A673 (cell line): ENCODE results near the gene RPL39. TPM values are rescaled to one million over a fixed set of nuclear protein-coding genes. Genes with fewer than 3 reads are reported as not detected.

ENCODE experiments used
- BruUV-seq: library from RNA; stranded (reverse); fragments of 400-500 nt; replicated peaks from 2 replicates; lab custom pipeline; 2021; lab: Mats Ljungman, UMichigan
- CTCF ChIA-PET: fragments of 300-600 bp; sonication (Branson Sonifier 250); formaldehyde crosslinking; loops from one replicate; lab custom pipeline; 2022; ENCODE audit warnings: antibody characterized with exemption; lab: Charles Lee
- POLR2A ChIA-PET: fragments of 300-600 bp; sonication (Branson Sonifier 250); formaldehyde crosslinking; loops from one replicate; lab custom pipeline; 2022; ENCODE audit warnings: antibody characterized with exemption; ENCODE audit not compliant: low non-redundant PET; lab: Charles Lee
- DNase-seq: peaks from one replicate; pipeline ENCODE4 v3.0.0-alpha.2; 2015; ENCODE audit warnings: low spot score
- H3K27ac ChIP-seq: fragments of 200-600 bp; sonication (generic); 2 replicates; pipeline ENCODE4 v1.5.1; 2016; ENCODE audit warnings: mixed run types, low read depth, mild to moderate bottlenecking, mixed read lengths, antibody characterized with exemption, low read length; ENCODE audit not compliant: poor library complexity, severe bottlenecking
- H3K27me3 ChIP-seq: fragments of 200-600 bp; sonication (generic); replicated peaks from 2 replicates; pipeline ENCODE4 v1.6.1; 2017; ENCODE audit warnings: mixed run types, low read depth, mild to moderate bottlenecking, mixed read lengths, antibody characterized with exemption, low read length; ENCODE audit not compliant: insufficient read depth, poor library complexity
- H3K36me3 ChIP-seq: fragments of 200-600 bp; sonication (generic); 2 replicates; pipeline ENCODE4 v1.6.1; 2016; ENCODE audit warnings: mixed run types, mild to moderate bottlenecking, mixed read lengths, antibody characterized with exemption, low read length; ENCODE audit not compliant: insufficient read depth, poor library complexity, severe bottlenecking
- H3K4me1 ChIP-seq: fragments of 200-600 bp; sonication (generic); 2 replicates; pipeline ENCODE4 v1.6.1; 2017; ENCODE audit warnings: mixed run types, mild to moderate bottlenecking, mixed read lengths, antibody characterized with exemption, low read length; ENCODE audit not compliant: insufficient read depth, poor library complexity, severe bottlenecking
- H3K4me3 ChIP-seq: fragments of 200-600 bp; sonication (generic); 2 replicates; pipeline ENCODE4 v1.5.1; 2016; ENCODE audit warnings: low read depth, mixed run types, mild to moderate bottlenecking, mixed read lengths, low read length; ENCODE audit not compliant: poor library complexity, severe bottlenecking
- H3K9me3 ChIP-seq: fragments of 200-600 bp; sonication (generic); 2 replicates; pipeline ENCODE4 v1.6.1; 2016; ENCODE audit warnings: mixed run types, low read depth, mild to moderate bottlenecking, mixed read lengths, antibody characterized with exemption, low read length; ENCODE audit not compliant: poor library complexity, severe bottlenecking
- EZH2 ChIP-seq: fragments of 200-600 bp; sonication (generic); IDR thresholded peaks from 2 replicates; pipeline ENCODE4 v1.6.1; 2017; ENCODE audit warnings: borderline replicate concordance, low read depth, mild to moderate bottlenecking, mixed read lengths, antibody characterized with exemption, low read length; ENCODE audit not compliant: poor library complexity, severe bottlenecking
- intact Hi-C: fragments of 100-400 bp; cut with micrococcal nuclease; formaldehyde crosslinking; loops from one replicate; pipeline ENCODE4 v1.10.0; 2022; ENCODE audit not compliant: unreplicated experiment
- total RNA-seq: library from RNA; stranded (reverse); gene quantifications from 2 replicates; pipeline ENCODE4 v1.2.3, GENCODE V29; 2021
- TF ChIP-seq, protein P1 (sequence below): fragments of 300-800, 200-600 bp; sonication (generic); conservative IDR thresholded peaks from 2 replicates; pipeline ENCODE4 v1.5.1; 2017; ENCODE audit warnings: low read depth, mild to moderate bottlenecking, antibody characterized with exemption, low read length, moderate library complexity, mixed read lengths

RPL39 gene
- total RNA-seq, 1 experiment from 2014 or later = 1,742 TPM

DNA sequence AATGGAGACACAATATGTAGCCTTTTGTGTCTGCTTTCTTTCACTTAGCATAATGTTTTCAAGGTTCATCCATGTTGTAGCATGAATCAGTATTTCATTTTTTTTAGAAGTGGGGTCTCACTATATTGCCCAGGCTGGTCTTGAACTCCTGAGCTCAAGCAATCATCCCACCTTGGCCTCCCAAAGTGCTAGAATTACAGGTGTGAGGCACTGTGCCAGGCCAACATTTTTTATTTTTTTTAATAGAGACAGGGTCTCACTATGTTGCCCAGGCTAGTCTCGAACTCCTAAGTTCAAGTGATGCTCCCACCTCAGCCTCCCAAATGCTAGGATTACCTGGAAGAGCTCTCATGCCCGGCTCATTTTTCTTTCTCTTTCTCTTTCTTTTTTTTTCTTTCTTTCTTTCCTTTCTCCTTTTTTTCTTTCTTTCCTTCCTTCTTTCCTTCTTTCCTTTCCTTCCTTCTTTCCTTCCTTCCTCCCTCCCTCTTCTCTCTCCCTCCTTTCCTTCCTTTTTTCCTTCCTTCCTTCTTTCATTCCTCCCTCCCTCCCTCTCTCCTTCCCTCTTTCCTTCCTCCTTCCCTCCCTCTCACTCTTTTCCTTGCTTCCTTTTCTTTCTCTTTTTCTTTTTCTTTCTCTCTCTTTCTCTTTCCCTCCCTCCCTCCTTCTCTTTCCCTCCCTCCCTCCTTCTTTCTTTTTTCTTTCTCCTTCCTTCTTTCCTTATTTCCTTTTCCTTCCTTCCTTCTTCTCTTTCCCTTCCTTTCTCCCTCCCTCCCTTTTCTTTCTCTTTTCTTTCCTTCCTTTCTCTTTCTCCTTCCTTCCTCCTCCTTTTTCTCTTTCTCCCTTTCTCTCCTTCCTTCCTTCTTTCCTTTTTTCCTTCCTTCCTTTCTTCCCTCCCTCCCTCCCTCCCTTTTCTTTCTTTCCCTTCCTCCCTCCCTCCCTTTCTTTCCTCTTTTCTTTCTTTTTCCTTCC lies 10.1 kb upstream of the RPL39 start:
- DNase-seq = no peak
- H3K4me1 ChIP-seq = no peaks in the 10 kb centered on the region
- no peak overlapping the region for H3K4me3 ChIP-seq
- POLR2A ChIA-PET = no interaction called here
- no peak overlapping the region for H3K27ac ChIP-seq
- H3K36me3 ChIP-seq = no peaks in the 10 kb centered on the region
- BruUV-seq = no TSS peak
- TF ChIP-seq, protein P1, sequence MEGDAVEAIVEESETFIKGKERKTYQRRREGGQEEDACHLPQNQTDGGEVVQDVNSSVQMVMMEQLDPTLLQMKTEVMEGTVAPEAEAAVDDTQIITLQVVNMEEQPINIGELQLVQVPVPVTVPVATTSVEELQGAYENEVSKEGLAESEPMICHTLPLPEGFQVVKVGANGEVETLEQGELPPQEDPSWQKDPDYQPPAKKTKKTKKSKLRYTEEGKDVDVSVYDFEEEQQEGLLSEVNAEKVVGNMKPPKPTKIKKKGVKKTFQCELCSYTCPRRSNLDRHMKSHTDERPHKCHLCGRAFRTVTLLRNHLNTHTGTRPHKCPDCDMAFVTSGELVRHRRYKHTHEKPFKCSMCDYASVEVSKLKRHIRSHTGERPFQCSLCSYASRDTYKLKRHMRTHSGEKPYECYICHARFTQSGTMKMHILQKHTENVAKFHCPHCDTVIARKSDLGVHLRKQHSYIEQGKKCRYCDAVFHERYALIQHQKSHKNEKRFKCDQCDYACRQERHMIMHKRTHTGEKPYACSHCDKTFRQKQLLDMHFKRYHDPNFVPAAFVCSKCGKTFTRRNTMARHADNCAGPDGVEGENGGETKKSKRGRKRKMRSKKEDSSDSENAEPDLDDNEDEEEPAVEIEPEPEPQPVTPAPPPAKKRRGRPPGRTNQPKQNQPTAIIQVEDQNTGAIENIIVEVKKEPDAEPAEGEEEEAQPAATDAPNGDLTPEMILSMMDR = no peak
- TF ChIP-seq EZH2 = no peak
- H3K27me3 ChIP-seq = no peaks in the 10 kb centered on the region
- intact Hi-C loops = no loop called here
- CTCF ChIA-PET = no interaction called here
- no peaks in the 10 kb centered on the region for H3K9me3 ChIP-seq

DNA sequence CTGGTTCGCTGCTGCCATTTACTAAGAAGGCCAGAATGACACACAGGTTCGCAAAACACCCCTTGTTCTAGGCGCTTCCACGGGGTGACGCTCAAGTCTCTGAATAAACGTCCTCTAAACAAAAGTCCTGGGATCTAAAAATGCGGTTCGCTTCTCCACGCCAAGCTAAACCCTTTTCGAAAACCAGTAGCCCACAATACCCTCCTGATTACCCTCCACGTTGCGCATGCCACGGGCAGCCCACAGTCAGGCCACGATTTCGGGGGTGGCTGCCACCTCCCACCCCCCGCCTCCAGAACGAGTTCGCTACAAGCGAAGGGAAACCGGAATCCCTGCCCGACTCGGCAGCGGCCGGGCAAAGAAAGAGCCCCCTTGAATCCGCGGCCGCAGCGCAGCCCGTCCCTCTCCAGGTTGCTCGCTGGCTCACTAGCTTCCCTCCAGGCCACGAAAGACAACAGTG lies 423 bp downstream of the RPL39 start:
- ChIA-PET POLR2A (interaction anchor here (0.5 to 1.0 kb wide), 4 partner anchors 75 to 770 kb away, joined by 3 to 7 read pairs (median 6); partner anchors contain the start of genes NDUFA1 and RNF113A), CTCF (interaction anchor here (0.7 kb wide), 1 partner anchor 33 kb away, joined by 8 read pairs; the partner anchor contains the start of gene SOWAHD)
- no peaks in the 10 kb centered on the region for H3K27me3 ChIP-seq
- peak overlapping the region; percentile 68 for H3K4me3 ChIP-seq
- peak; percentile 36 for DNase-seq
- intact Hi-C loops = loop anchor here (5.0 kb wide), 1 partner anchor 81 kb away; the partner anchor contains the start of genes NDUFA1 and RNF113A
- no peaks in the 10 kb centered on the region for H3K4me1 ChIP-seq
- no TSS peak for BruUV-seq
- H3K27ac ChIP-seq = peak overlapping the region; percentile 90
- TF ChIP-seq, protein P1 = 0 out of 2 replicates have a peak, but pooled peaks have one; percentile 11
- no peak for TF ChIP-seq EZH2
- H3K36me3 ChIP-seq = peaks cover 36% of the 10 kb centered on the region
- H3K9me3 ChIP-seq = no peaks in the 10 kb centered on the region

DNA sequence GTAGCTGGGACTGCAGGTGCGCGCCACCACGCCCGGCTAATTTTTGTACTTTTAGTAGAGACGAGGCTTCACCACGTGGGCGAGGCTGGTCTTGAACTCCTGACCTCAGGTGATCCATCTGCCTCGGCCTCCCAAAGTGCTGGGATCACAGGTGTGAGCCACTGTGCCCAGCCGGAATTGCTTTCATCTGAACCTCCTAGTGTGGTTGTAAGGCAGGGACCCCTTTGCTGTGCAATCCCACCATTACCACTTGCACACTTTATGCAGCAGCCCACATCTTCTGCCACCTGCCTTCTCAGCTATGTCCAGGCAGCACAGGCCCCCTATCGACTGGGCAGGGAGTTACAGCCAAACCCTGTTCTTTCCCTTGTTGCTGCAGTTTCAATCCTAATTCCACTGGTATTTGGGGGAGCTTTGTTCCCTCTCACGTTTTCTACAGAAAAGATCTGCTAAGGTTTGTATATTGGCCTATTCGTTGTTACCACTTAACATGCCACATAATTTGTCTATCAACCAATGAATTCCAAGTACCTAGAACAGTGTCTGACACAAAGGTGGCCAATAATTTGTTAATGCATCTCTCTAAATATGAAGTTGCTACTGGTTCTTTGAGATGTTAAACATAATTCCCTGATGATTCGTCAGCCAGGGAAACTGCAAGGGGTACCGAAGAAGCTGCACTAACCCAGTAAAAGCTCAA lies 6.5 kb downstream of the RPL39 start:
- Histone ChIP-seq H3K4me1 (no peaks in the 10 kb centered on the region), H3K4me3 (no peak overlapping the region), H3K36me3 (peaks cover 62% of the 10 kb centered on the region), H3K27ac (no peak overlapping the region), H3K9me3 (no peaks in the 10 kb centered on the region), H3K27me3 (no peaks in the 10 kb centered on the region)
- BruUV-seq = no TSS peak
- peak; percentile 57 for DNase-seq
- TF ChIP-seq, protein P1 = peak; percentile 62
- no peak for TF ChIP-seq EZH2
- POLR2A ChIA-PET = interaction anchor here (0.5 to 0.7 kb wide), 2 partner anchors 9 to 79 kb away, joined by 3 to 7 read pairs; no protein-coding TSS in a partner anchor
- CTCF ChIA-PET = no interaction called here
- intact Hi-C loops = no loop called here
